ENCODE data around the gene ECI2.
"Not testable (repeated sequence)": the region's sequence is repeated elsewhere in the genome, so short reads cannot be mapped to it uniquely, and the experiment has no call there.

The ECI2 gene

DNA sequence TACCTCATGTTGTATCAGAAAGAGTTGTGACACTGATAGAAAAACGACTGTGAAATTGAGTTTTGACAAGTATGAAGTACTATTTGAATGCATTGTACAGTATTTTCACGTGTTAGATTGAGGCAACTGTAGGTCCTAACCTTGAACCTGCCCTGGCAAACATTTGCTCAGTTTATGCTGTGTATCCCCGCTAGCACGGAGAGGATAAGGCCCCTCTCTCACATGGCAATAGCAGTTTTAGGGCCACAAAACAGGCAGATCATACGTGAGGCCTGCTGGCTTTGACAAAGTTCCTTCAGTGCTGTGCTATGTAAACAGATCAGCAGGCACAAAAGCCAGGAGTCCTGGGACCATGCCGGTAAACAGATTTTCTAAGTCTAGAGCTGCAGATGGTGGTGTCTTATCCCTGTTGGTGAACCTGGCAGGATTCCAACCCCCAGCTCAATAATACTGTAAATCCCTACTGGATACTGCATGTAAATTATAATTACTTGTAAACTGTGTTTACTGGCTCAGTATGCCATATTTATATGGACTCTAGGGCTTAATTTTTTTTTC, 32.6 kb downstream of the ECI2 start:
- H3K36me3 ChIP-seq (ENCODE audit: control insufficient read depth, insufficient read depth, low read length): no peaks in the 10 kb centered on the region
- H3K4me1 ChIP-seq (ENCODE audit: control insufficient read depth, insufficient read depth, low read length): no peaks in the 10 kb centered on the region
- no peaks in the 10 kb centered on the region for H3K9me3 ChIP-seq (ENCODE audit: control insufficient read depth, insufficient read depth, low read length)
- H3K27ac ChIP-seq (ENCODE audit: low read depth, low read length): no peak overlapping the region
- H3K4me3 ChIP-seq (ENCODE audit: low read depth, low read length): no peak overlapping the region
- no peak overlapping the region for H3K9ac ChIP-seq (ENCODE audit: low read depth, low read length)
- no peaks in the 10 kb centered on the region for H3K27me3 ChIP-seq (ENCODE audit: control insufficient read depth, insufficient read depth, low read length)

GRCh38 chr6:4101298-4101697, 34.1 kb downstream of the ECI2 start:
- H3K9ac ChIP-seq (ENCODE audit: low read depth, low read length): no peak overlapping the region
- no peaks in the 10 kb centered on the region for H3K4me1 ChIP-seq (ENCODE audit: control insufficient read depth, insufficient read depth, low read length)
- no peak overlapping the region for H3K27ac ChIP-seq (ENCODE audit: low read depth, low read length)
- H3K36me3 ChIP-seq (ENCODE audit: control insufficient read depth, insufficient read depth, low read length): no peaks in the 10 kb centered on the region
- no peak overlapping the region for H3K4me3 ChIP-seq (ENCODE audit: low read depth, low read length)
- H3K9me3 ChIP-seq (ENCODE audit: control insufficient read depth, insufficient read depth, low read length): no peaks in the 10 kb centered on the region
- no peaks in the 10 kb centered on the region for H3K27me3 ChIP-seq (ENCODE audit: control insufficient read depth, insufficient read depth, low read length)

- Histone ChIP-seq H3K27me3 (ENCODE audit: control insufficient read depth, insufficient read depth, low read length) (no peaks in the 10 kb centered on the region), H3K9me3 (ENCODE audit: control insufficient read depth, insufficient read depth, low read length) (no peaks in the 10 kb centered on the region), H3K4me1 (ENCODE audit: control insufficient read depth, insufficient read depth, low read length) (no peaks in the 10 kb centered on the region)
These were observed 34.7 kb downstream of the ECI2 start for GRCh38 chr6:4100655-4101054.

DNA sequence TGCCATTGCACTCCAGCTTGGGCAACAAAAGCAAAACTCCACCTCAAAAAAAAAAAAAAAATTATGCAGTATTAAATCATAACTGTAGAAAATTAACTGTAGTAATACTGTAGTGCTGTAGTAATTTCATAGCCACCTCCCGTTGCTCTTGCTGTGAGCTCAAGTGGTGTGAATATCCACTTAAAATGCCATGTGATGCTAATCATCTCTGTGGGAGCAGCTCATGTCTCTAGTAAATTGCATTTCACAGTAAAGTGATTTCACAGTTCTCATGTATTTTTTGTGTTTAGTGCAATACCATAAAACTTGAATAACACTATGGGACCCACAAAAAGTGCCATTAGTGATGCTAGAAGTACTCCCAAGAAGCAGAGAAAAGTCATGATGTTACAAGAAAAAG, 42.1 kb downstream of the ECI2 start:
- no peak overlapping the region for H3K9ac ChIP-seq (ENCODE audit: low read depth, low read length)
- no peak overlapping the region for H3K27ac ChIP-seq (ENCODE audit: low read depth, low read length)
- no peaks in the 10 kb centered on the region for H3K27me3 ChIP-seq (ENCODE audit: control insufficient read depth, insufficient read depth, low read length)
- H3K9me3 ChIP-seq (ENCODE audit: control insufficient read depth, insufficient read depth, low read length): no peaks in the 10 kb centered on the region
- H3K4me3 ChIP-seq (ENCODE audit: low read depth, low read length): no peak overlapping the region
- H3K4me1 ChIP-seq (ENCODE audit: control insufficient read depth, insufficient read depth, low read length): no peaks in the 10 kb centered on the region
- H3K36me3 ChIP-seq (ENCODE audit: control insufficient read depth, insufficient read depth, low read length): no peaks in the 10 kb centered on the region

More at GRCh38 chr6:4100655-4101054, 34.7 kb downstream of the ECI2 start:
- H3K4me3 ChIP-seq (ENCODE audit: low read depth, low read length): no peak overlapping the region
- no peak overlapping the region for H3K27ac ChIP-seq (ENCODE audit: low read depth, low read length)
- H3K9ac ChIP-seq (ENCODE audit: low read depth, low read length): no peak overlapping the region
- H3K36me3 ChIP-seq (ENCODE audit: control insufficient read depth, insufficient read depth, low read length): no peaks in the 10 kb centered on the region

DNA sequence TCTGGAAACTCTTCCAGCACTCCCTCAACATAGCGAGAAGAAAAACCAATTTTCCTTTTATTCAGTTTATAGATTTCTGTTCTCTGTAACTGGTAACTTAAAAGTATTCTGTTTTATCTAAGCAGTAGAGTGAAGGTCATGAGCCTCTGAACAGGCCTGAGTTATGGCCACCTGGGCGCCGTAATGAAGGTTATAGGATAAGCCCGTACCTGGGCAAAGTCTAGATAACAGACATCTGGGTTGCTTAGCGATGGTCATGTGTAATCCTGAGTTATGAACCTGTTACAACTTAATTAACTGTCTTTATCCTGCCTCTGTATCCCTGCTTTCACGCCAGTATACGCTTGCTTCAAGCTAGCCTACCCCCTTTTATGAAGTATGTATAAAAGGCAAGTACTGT, 43.4 kb downstream of the ECI2 start:
- Histone ChIP-seq H3K9ac (ENCODE audit: low read depth, low read length) (no peak overlapping the region), H3K27ac (ENCODE audit: low read depth, low read length) (no peak overlapping the region), H3K4me1 (ENCODE audit: control insufficient read depth, insufficient read depth, low read length) (no peaks in the 10 kb centered on the region), H3K27me3 (ENCODE audit: control insufficient read depth, insufficient read depth, low read length) (no peaks in the 10 kb centered on the region), H3K4me3 (ENCODE audit: low read depth, low read length) (no peak overlapping the region), H3K9me3 (ENCODE audit: control insufficient read depth, insufficient read depth, low read length) (no peaks in the 10 kb centered on the region), H3K36me3 (ENCODE audit: control insufficient read depth, insufficient read depth, low read length) (no peaks in the 10 kb centered on the region)

DNA sequence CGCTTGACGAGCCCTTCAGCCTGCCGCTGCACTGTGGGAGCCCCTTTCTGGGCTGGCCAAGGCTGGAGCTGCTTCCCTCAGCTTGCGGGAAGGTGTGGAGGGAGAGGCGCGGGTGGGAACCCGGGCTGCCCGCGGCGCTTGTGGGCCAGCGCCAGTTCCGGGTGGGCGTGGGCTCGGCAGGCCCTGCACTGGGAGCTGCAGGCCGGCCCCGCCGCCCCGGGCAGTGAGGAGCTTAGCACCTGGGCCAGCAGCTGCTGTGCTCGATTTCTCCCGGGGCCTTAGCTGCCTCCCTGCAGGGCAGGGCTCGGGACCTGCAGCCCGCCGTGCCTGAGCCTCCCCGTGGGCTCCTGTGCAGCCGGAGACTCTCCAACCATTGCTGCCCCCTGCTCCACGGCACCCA, 45.3 kb downstream of the ECI2 start:
- H3K27me3 ChIP-seq (ENCODE audit: control insufficient read depth, insufficient read depth, low read length); H3K4me1 ChIP-seq (ENCODE audit: control insufficient read depth, insufficient read depth, low read length): not testable (repeated sequence)

GRCh38 chr6:4088704-4089103, 46.7 kb downstream of the ECI2 start:
- Histone ChIP-seq H3K4me1 (ENCODE audit: control insufficient read depth, insufficient read depth, low read length) (0 out of 2 replicates have a peak, but pooled peaks cover 5% of the 10 kb centered on the region), H3K9ac (ENCODE audit: low read depth, low read length) (no peak overlapping the region), H3K4me3 (ENCODE audit: low read depth, low read length) (no peak overlapping the region), H3K9me3 (ENCODE audit: control insufficient read depth, insufficient read depth, low read length) (no peaks in the 10 kb centered on the region), H3K27me3 (ENCODE audit: control insufficient read depth, insufficient read depth, low read length) (no peaks in the 10 kb centered on the region), H3K36me3 (ENCODE audit: control insufficient read depth, insufficient read depth, low read length) (no peaks in the 10 kb centered on the region), H3K27ac (ENCODE audit: low read depth, low read length) (no peak overlapping the region)

More for the DNA sequence above, 45.3 kb downstream of the ECI2 start:
- not testable (repeated sequence) for H3K9ac ChIP-seq (ENCODE audit: low read depth, low read length); H3K4me3 ChIP-seq (ENCODE audit: low read depth, low read length); H3K36me3 ChIP-seq (ENCODE audit: control insufficient read depth, insufficient read depth, low read length); H3K27ac ChIP-seq (ENCODE audit: low read depth, low read length); H3K9me3 ChIP-seq (ENCODE audit: control insufficient read depth, insufficient read depth, low read length)

DNA sequence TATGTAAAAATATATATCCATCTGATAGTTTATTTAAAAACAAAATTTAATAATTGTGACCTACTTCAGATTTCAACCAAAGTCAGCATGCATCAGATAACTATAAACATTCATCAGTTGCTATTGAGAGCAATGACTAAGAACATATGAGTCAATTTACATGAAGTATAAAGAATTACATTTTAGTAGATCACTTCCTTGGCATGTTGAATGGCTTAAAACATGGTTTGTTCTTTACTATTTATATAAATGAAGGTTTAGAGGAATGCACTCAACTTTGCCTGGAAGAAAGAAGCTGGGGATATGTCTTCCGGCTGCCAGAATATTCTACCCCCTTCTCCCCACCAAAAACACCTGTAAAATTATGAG, 50.1 kb downstream of the ECI2 start:
- H3K9ac ChIP-seq (ENCODE audit: low read depth, low read length): no peak overlapping the region
- no peaks in the 10 kb centered on the region for H3K27me3 ChIP-seq (ENCODE audit: control insufficient read depth, insufficient read depth, low read length)
- no peaks in the 10 kb centered on the region for H3K36me3 ChIP-seq (ENCODE audit: control insufficient read depth, insufficient read depth, low read length)
- 0 out of 2 replicates have a peak, but pooled peaks cover 5% of the 10 kb centered on the region for H3K4me1 ChIP-seq (ENCODE audit: control insufficient read depth, insufficient read depth, low read length)
- H3K4me3 ChIP-seq (ENCODE audit: low read depth, low read length): no peak overlapping the region
- no peak overlapping the region for H3K27ac ChIP-seq (ENCODE audit: low read depth, low read length)
- no peaks in the 10 kb centered on the region for H3K9me3 ChIP-seq (ENCODE audit: control insufficient read depth, insufficient read depth, low read length)

GRCh38 chr6:4084444-4085331, 50.7 kb downstream of the ECI2 start:
- no peak overlapping the region for H3K9ac ChIP-seq (ENCODE audit: low read depth, low read length)
- no peak overlapping the region for H3K4me3 ChIP-seq (ENCODE audit: low read depth, low read length)
- H3K27me3 ChIP-seq (ENCODE audit: control insufficient read depth, insufficient read depth, low read length): no peaks in the 10 kb centered on the region
- no peak overlapping the region for H3K27ac ChIP-seq (ENCODE audit: low read depth, low read length)
- H3K9me3 ChIP-seq (ENCODE audit: control insufficient read depth, insufficient read depth, low read length): no peaks in the 10 kb centered on the region
- H3K36me3 ChIP-seq (ENCODE audit: control insufficient read depth, insufficient read depth, low read length): no peaks in the 10 kb centered on the region
- 0 out of 2 replicates have a peak, but pooled peaks cover 5% of the 10 kb centered on the region for H3K4me1 ChIP-seq (ENCODE audit: control insufficient read depth, insufficient read depth, low read length)

DNA sequence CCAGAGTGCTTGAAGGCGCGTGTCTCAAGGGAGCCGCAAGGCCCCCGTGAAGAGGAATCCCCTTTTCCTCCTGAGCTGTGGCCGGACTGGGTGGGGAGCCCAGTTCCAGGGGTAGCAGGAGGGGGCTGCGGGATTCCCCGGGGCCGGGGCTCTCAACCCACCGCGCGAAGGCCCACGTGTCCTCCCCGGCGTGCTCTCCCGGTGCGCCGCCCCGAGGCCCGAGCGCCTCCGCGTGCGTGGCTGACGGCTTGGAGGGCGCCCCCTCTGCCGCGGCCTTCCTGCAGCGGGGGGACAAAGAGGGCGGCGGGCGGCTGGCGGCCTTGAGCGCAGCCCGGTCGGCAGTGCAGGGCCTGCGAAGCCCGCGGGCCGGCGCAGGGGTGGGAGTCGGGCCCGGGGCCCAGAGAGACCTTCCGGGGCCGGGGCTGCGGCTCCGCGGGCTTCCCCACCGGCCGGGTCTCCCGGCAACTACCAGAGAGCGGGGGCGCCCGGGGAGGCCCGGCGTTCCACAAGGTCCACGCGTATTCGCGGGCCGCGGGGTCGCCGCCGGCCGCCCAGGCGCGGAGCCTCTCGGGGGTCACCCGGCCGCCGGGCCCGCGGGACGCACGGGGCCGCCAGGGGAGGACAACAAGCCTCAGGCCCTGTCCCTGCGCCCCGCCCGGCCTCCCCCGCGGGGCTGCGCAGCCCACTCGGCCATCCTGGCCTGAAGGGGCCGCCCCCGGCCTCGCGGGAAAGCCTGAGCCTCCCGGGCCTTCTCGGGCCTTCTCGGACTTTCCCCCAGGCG, 56.5 kb downstream of the ECI2 start, which contains the start of gene FAM217A:
Gene FAM217A (minus strand): TSS at position 447 of the 781 bp plus-strand sequence. CDS start 1,723 bp downstream, outside the sequence.
- Histone ChIP-seq H3K36me3 (ENCODE audit: control insufficient read depth, insufficient read depth, low read length) (no peaks in the 10 kb centered on the region), H3K4me1 (ENCODE audit: control insufficient read depth, insufficient read depth, low read length) (no peaks in the 10 kb centered on the region), H3K4me3 (ENCODE audit: low read depth, low read length) (no peak within 1 kb of the TSS), H3K27me3 (ENCODE audit: control insufficient read depth, insufficient read depth, low read length) (no peaks in the 10 kb centered on the region), H3K9ac (ENCODE audit: low read depth, low read length) (no peak within 1 kb of the TSS; the same call in 1 of the 2 replicates), H3K27ac (ENCODE audit: low read depth, low read length) (no peak within 1 kb of the TSS), H3K9me3 (ENCODE audit: control insufficient read depth, insufficient read depth, low read length) (no peaks in the 10 kb centered on the region)

Measured in HUES48 (cell line).